ENCODE results near the gene PHLDA1. TPM values are rescaled to one million over a fixed set of nuclear protein-coding genes. Genes with fewer than 3 reads are reported as not detected.

Gene PHLDA1
- total RNA-seq, 2 donors from 2014 or later, result 8.8 to 11.8 TPM

DNA sequence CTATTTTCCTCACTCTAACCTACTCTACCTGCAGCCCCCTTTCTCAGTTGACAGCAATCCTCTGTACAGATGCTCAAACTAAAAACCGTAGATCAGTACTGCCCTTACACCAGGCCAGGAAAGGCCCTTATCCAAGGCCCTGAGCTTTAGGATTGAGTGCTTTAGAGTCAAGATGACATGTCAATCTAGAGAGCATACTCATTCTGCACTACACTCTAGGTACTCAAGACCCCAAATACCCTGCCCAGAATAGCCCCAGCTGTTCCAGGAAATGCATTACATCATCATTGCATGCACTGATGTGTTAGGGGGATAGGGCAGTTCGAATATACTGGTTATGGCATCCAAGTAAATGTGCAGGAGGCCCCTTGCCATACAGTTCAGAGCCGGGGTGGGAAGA lies 3.5 kb upstream of the PHLDA1 start:
- no peaks in the 10 kb centered on the region for H3K4me1 ChIP-seq (replicated peaks)
- TF ChIP-seq POLR2AphosphoS5 (IDR thresholded peaks at IDR 0.05), result no peak
- TF ChIP-seq, protein P1, sequence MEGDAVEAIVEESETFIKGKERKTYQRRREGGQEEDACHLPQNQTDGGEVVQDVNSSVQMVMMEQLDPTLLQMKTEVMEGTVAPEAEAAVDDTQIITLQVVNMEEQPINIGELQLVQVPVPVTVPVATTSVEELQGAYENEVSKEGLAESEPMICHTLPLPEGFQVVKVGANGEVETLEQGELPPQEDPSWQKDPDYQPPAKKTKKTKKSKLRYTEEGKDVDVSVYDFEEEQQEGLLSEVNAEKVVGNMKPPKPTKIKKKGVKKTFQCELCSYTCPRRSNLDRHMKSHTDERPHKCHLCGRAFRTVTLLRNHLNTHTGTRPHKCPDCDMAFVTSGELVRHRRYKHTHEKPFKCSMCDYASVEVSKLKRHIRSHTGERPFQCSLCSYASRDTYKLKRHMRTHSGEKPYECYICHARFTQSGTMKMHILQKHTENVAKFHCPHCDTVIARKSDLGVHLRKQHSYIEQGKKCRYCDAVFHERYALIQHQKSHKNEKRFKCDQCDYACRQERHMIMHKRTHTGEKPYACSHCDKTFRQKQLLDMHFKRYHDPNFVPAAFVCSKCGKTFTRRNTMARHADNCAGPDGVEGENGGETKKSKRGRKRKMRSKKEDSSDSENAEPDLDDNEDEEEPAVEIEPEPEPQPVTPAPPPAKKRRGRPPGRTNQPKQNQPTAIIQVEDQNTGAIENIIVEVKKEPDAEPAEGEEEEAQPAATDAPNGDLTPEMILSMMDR (IDR thresholded peaks at IDR 0.05), result no peak
- TF ChIP-seq POLR2A (IDR thresholded peaks at IDR 0.05), result no peak
- H3K27me3 ChIP-seq (replicated peaks; ENCODE audit: insufficient read depth), result no peaks in the 10 kb centered on the region
- no peaks in the 10 kb centered on the region for H3K36me3 ChIP-seq
- no peak overlapping the region for H3K4me3 ChIP-seq
- H3K27ac ChIP-seq, result no peak overlapping the region
- intact Hi-C loops (cut with DNase I), result loop anchor here (5.0 to 10.0 kb wide), 3 partner anchors 310 to 520 kb away; partner anchors contain the start of gene OSBPL8
- WGBS, result 74% methylated on average over 3 of the region's 3 CpGs
- H3K9me3 ChIP-seq, result no peaks in the 10 kb centered on the region
- DNase-seq (ENCODE audit: low spot score), result no peak

DNA sequence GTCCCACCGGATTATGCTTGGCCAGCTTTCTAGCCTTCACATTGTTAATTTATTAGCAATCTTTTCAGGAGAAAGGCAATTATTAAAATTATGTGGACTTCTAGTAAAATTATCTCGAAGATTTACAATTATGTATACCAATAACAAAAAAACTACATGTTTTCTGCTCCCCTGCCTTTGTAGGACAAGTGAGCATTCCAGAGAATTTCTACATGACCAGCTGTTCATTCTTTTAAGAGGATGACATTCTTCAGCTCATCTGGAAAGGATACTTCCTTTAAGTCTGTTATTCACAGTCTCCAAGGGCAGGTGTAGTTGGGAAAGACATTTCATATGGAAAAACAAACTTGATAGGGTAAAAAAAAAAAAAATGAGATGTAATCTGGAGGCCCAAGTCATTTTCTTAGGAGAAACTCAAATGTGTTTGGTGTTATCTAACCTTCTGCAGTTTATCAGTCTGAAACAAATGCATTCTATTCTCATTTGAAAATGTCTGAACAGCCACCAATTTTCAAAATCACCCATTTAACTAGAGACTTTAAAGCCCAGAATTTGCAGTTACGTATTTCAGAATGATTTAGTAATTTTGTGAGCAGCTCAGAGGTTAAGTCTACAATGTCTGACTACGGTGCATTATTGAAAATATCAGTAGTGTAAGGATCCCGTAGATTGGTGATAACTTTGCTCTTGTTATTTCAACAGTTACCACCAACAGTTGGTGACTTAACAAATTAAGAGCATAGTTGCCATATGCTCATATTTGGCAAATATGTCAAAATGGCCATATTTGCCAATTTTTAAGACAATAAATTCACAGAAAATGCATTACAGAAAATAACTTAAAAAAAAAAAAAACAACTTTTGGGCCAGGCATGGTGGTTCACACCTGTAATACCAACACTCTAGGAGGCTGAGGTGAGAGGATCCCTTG lies 1.8 kb upstream of the PHLDA1 start:
- Histone ChIP-seq H3K27me3 (replicated peaks; ENCODE audit: insufficient read depth) (no peaks in the 10 kb centered on the region), H3K4me3 (no peak overlapping the region), H3K36me3 (no peaks in the 10 kb centered on the region), H3K4me1 (replicated peaks) (no peaks in the 10 kb centered on the region), H3K9me3 (no peaks in the 10 kb centered on the region), H3K27ac (peak overlapping the region in 1 of 2 donors; percentile 92)
- TF ChIP-seq POLR2AphosphoS5 (IDR thresholded peaks at IDR 0.05), result no peak
- TF ChIP-seq POLR2A (IDR thresholded peaks at IDR 0.05), result no peak
- TF ChIP-seq, protein P1 (IDR thresholded peaks at IDR 0.05), result no peak
- intact Hi-C loops (cut with DNase I), result loop anchor here (5.0 to 10.0 kb wide), 4 partner anchors 211 to 521 kb away; partner anchors contain the start of gene OSBPL8
- DNase-seq (ENCODE audit: low spot score), result no peak
- 68% methylated on average over 5 of the region's 5 CpGs for WGBS

DNA sequence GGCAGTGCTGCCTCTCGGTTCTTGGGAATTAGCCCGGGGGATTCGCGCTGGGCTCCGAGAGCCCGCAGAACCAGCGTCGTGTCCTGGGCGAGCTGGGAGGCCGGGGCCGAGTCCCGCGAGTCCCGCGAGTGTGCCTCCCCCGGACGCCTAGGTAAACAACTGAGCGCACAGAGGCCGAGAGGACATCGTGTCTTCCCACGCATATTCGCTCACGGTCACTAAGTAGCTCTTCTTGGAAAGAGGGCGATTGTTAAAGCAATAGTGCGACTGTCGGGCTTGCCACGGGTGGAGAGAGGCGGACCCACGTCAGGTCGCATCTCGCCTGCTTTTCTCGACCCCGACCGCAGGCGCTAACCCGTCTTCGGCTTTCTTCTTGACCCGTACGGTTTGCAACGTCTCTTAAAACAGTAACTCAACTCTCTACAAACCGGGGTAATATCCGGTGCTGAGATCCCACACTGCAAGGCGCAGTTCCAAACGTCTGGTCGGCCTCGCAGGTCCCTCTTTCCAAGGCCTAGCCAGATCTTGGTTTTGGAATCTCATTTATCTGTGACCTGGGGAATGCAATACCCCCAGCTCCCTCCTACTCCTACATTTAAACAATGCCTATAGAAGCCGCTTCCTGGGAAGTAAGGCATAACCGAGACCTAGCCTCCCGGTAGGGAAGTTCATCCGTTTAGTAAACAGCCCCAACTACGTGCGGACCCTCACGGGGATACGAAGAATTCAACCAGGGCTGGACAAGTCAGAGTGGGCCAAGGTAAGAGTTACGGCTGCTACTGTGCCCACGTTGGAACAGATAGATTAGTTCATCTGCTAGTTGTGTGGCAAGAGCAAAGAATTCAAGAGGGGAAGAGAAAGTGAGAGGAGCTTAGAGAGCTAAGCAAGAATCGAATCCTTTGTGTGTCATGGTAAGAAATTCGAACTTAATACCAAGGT lies 736 bp upstream of the PHLDA1 start:
- H3K27ac ChIP-seq, result peak overlapping the region; percentile 85 to 92
- H3K9me3 ChIP-seq, result no peaks in the 10 kb centered on the region
- 3% methylated on average over 58 of the region's 58 CpGs for WGBS
- TF ChIP-seq POLR2A (IDR thresholded peaks at IDR 0.05) (no peak), POLR2AphosphoS5 (IDR thresholded peaks at IDR 0.05) (no peak)
- TF ChIP-seq, protein P1 (IDR thresholded peaks at IDR 0.05), result no peak
- no peaks in the 10 kb centered on the region for H3K36me3 ChIP-seq
- no peaks in the 10 kb centered on the region for H3K27me3 ChIP-seq (replicated peaks; ENCODE audit: insufficient read depth)
- DNase-seq (ENCODE audit: low spot score), result peak; percentile 31
- intact Hi-C loops (cut with DNase I), result loop anchor here (5.0 to 10.0 kb wide), 4 partner anchors 210 to 522 kb away; partner anchors contain the start of gene OSBPL8
- no peaks in the 10 kb centered on the region for H3K4me1 ChIP-seq (replicated peaks)
- peak overlapping the region; percentile 47 to 69 for H3K4me3 ChIP-seq

DNA sequence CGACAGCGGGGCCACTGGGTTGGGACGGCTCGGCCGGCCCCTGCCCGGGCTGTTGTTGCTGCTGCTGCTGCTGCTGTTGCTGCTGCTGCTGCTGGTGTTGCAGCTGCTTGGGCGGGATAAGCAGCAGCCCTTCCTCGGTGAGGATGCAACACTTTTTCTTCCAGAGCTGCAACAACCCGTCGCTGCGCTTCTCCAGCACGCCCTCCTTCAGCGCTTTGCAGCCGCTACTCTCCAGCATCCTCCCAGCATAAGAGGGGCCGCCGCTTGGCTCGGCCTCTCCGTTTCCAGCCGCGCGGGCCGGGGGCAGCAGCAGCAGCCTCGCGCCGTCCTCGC lies 529 bp downstream of the PHLDA1 start:
- peak overlapping the region; percentile 47 to 69 for H3K4me3 ChIP-seq
- 0% methylated on average over 20 of the region's 26 CpGs for WGBS
- no peaks in the 10 kb centered on the region for H3K27me3 ChIP-seq (replicated peaks; ENCODE audit: insufficient read depth)
- intact Hi-C loops (cut with DNase I), result loop anchor here (2.0 to 10.0 kb wide), 5 partner anchors 209 to 524 kb away; partner anchors contain the start of genes BBS10 and OSBPL8
- no peaks in the 10 kb centered on the region for H3K9me3 ChIP-seq
- no peak for DNase-seq (ENCODE audit: low spot score)
- no peaks in the 10 kb centered on the region for H3K4me1 ChIP-seq (replicated peaks)
- H3K27ac ChIP-seq, result peak overlapping the region; percentile 85 to 92
- TF ChIP-seq, protein P1 (IDR thresholded peaks at IDR 0.05), result no peak
- TF ChIP-seq POLR2A (IDR thresholded peaks at IDR 0.05), result no peak
- H3K36me3 ChIP-seq, result no peaks in the 10 kb centered on the region

Measured in prostate gland (tissue), 2 donors.